ENCODE results near the gene HADH.

DNA sequence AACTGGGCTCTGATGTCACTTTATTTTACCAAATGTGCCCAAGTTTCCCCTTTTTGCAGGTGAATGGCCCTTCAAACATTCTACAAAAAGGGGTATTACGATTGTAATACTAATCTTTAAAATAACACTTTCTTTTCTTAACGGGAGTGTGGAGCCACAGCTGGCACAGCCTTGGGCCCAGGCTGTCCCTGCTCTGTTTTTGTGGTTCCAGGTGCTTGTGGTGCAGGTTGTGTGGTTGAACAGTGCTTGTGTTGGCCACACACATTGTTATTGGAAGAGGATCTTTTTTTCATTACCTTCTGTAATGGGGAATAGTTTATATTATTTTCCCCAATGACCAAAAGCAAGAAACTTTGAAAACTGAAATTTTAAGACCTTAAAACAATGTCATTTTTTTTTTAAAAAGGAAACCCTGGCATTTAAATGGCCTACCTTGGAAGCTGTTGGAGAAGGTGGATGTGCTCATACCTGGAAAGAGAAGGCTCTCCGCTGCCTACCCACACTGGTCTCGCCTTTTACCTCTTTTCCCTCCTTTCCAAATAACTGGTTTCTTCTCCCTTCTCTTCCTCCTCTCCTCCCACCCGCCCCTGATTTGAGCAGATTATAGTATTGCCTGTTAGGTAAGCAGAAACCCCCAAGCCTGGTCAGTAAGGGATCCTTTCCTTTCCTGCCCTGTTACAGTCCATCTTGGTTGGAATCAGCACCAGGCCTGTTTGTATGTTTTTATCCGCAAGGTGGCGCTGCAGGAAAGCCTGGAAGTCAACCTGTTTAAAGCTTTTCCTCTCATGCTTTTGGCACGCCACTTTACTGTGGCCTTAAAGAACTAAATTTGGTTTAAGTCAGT, 28.6 kb downstream of the HADH start:
- TF ChIP-seq, protein P1, sequence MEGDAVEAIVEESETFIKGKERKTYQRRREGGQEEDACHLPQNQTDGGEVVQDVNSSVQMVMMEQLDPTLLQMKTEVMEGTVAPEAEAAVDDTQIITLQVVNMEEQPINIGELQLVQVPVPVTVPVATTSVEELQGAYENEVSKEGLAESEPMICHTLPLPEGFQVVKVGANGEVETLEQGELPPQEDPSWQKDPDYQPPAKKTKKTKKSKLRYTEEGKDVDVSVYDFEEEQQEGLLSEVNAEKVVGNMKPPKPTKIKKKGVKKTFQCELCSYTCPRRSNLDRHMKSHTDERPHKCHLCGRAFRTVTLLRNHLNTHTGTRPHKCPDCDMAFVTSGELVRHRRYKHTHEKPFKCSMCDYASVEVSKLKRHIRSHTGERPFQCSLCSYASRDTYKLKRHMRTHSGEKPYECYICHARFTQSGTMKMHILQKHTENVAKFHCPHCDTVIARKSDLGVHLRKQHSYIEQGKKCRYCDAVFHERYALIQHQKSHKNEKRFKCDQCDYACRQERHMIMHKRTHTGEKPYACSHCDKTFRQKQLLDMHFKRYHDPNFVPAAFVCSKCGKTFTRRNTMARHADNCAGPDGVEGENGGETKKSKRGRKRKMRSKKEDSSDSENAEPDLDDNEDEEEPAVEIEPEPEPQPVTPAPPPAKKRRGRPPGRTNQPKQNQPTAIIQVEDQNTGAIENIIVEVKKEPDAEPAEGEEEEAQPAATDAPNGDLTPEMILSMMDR (IDR thresholded peaks at IDR 0.05; ENCODE audit: insufficient read depth, low read depth, low read length), result peak; percentile 86
- no peak for TF ChIP-seq EZH2 (IDR thresholded peaks at IDR 0.05; ENCODE audit: insufficient read depth, low read length)

Data from astrocyte (in vitro differentiated cells and primary cell).